Natural killer cell (primary cell): Measurements from ENCODE around the gene LSM2. TPM values are rescaled to one million over a fixed set of nuclear protein-coding genes. Genes with fewer than 3 reads are reported as not detected.

Source experiments
- ATAC-seq, 3 donors: fragments of 150-1000 bp in 2 of 3; fragments of 200-7000 bp in 1 of 3; cut with Tn5 transposase; 1 replicate in 1 of 3; 2 replicates in 2 of 3; pipeline ENCODE4 v1.10.0; 2021; ENCODE audit warnings: mild to moderate bottlenecking in 2 of 3, moderate library complexity in 2 of 3
- DNase-seq, 2 donors: peaks; one replicate each; pipeline versions ENCODE4 v3.0.0 to v3.0.0-alpha.2; 2013 to 2021; ENCODE audit warnings: mixed read lengths in 1 of 2
- H3K27ac ChIP-seq: one replicate; pipeline ENCODE4 v1.5.1; 2013; ENCODE audit warnings: mild to moderate bottlenecking, low read length
- H3K27me3 ChIP-seq: one replicate; pipeline ENCODE4 v1.6.1; 2013; ENCODE audit warnings: low read length; ENCODE audit not compliant: control insufficient read depth, insufficient read depth
- H3K36me3 ChIP-seq: one replicate; pipeline ENCODE4 v1.6.1; 2013; ENCODE audit warnings: low read length; ENCODE audit not compliant: control insufficient read depth, insufficient read depth
- H3K4me1 ChIP-seq: one replicate; pipeline ENCODE4 v1.6.1; 2013; ENCODE audit warnings: low read length; ENCODE audit not compliant: control insufficient read depth, insufficient read depth
- H3K4me3 ChIP-seq: one replicate; pipeline ENCODE4 v1.5.1; 2013; ENCODE audit warnings: low read length
- H3K9me3 ChIP-seq: one replicate; pipeline ENCODE4 v1.6.1; 2013; ENCODE audit warnings: low read length; ENCODE audit not compliant: control insufficient read depth, insufficient read depth
- H3K27ac Mint-ChIP-seq, 2 donors: one replicate each; pipeline ENCODE4 v1.8.0; 2022; ENCODE audit warnings: mild to moderate bottlenecking in 2 of 2, mixed read lengths in 2 of 2, moderate library complexity in 1 of 2
- H3K27me3 Mint-ChIP-seq, 2 donors: one replicate each; pipeline ENCODE4 v1.8.0; 2022; ENCODE audit warnings: low read depth in 2 of 2, mixed read lengths in 2 of 2
- H3K36me3 Mint-ChIP-seq: one replicate; pipeline ENCODE4 v1.8.0; 2022; ENCODE audit warnings: mixed read lengths
- H3K4me1 Mint-ChIP-seq, 2 donors: one replicate each; pipeline ENCODE4 v1.8.0; 2022; ENCODE audit warnings: mixed read lengths in 2 of 2
- H3K4me3 Mint-ChIP-seq: one replicate; pipeline ENCODE4 v1.8.0; 2022; ENCODE audit warnings: mild to moderate bottlenecking, moderate library complexity, mixed read lengths
- H3K9me3 Mint-ChIP-seq, 2 donors: one replicate each; pipeline ENCODE4 v1.8.0; 2022; ENCODE audit warnings: mixed read lengths in 2 of 2
- WGBS: methylation state at CpG from one replicate; pipeline ENCODE4 v1.1.7; 2013; ENCODE audit warnings: missing lambda C conversion rate; ENCODE audit not compliant: insufficient coverage; 5-methylcytosine and 5-hydroxymethylcytosine counted together
- intact Hi-C: fragments of 100-400 bp; cut with micrococcal nuclease; formaldehyde crosslinking; loops from one replicate; pipeline ENCODE4 v1.14.2; 2022
- total RNA-seq, 4 donors: library from RNA; stranded (reverse); fragments of 120-200 nt in 1 of 4; gene quantifications; one replicate each; pipeline versions ENCODE4 v1.2.3 to v1.2.4, GENCODE V29; 2013 to 2022
- TF ChIP-seq, protein P1 (sequence below): fragments of 200-600 bp; IDR thresholded peaks from one replicate; pipeline ENCODE4 v1.8.0; 2022; ENCODE audit warnings: antibody characterized with exemption

Gene LSM2
- total RNA-seq, 3 donors from 2014 or later (not counting 1 experiment from before 2014, with no cell fraction given), result 28.1 to 34.9 (median 29.2) TPM

DNA sequence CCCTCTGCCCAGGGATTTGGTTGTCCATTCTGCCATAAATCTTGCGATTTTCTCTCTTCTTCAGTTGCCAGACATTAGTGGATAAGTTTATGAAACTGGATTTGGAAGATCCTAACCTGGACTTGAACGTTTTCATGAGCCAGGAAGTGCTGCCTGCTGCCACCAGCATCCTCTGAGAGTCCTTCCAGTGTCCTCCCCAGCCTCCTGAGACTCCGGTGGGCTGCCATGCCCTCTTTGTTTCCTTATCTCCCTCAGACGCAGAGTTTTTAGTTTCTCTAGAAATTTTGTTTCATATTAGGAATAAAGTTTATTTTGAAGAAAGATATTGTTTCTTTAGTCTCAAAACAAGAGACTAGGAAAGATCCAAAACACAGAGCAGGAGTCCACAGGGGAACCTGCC is 44.4 kb downstream of the LSM2 start, which contains the start of gene SAPCD1:
Gene SAPCD1 (plus strand): TSS at position 301 of the 400 bp plus-strand sequence. CDS start 399 bp downstream, outside the sequence.
- H3K27ac Mint-ChIP-seq, result no peak within 1 kb of the TSS
- Histone ChIP-seq H3K4me1 (no peaks in the 10 kb centered on the region), H3K9me3 (no peaks in the 10 kb centered on the region), H3K27me3 (no peaks in the 10 kb centered on the region), H3K36me3 (peaks cover 3% of the 10 kb centered on the region), H3K27ac (no peak within 1 kb of the TSS), H3K4me3 (no peak within 1 kb of the TSS)
- DNase-seq (no peak), ATAC-seq (no peak)
- H3K4me1 Mint-ChIP-seq, result peaks cover 0 to 7% of the 10 kb centered on the region in 2 donors
- 84% methylated on average over 4 of the region's 4 CpGs for WGBS
- H3K9me3 Mint-ChIP-seq, result no peaks in the 10 kb centered on the region
- TF ChIP-seq, protein P1, sequence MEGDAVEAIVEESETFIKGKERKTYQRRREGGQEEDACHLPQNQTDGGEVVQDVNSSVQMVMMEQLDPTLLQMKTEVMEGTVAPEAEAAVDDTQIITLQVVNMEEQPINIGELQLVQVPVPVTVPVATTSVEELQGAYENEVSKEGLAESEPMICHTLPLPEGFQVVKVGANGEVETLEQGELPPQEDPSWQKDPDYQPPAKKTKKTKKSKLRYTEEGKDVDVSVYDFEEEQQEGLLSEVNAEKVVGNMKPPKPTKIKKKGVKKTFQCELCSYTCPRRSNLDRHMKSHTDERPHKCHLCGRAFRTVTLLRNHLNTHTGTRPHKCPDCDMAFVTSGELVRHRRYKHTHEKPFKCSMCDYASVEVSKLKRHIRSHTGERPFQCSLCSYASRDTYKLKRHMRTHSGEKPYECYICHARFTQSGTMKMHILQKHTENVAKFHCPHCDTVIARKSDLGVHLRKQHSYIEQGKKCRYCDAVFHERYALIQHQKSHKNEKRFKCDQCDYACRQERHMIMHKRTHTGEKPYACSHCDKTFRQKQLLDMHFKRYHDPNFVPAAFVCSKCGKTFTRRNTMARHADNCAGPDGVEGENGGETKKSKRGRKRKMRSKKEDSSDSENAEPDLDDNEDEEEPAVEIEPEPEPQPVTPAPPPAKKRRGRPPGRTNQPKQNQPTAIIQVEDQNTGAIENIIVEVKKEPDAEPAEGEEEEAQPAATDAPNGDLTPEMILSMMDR, result no peak
- no peaks in the 10 kb centered on the region for H3K36me3 Mint-ChIP-seq
- no peaks in the 10 kb centered on the region for H3K27me3 Mint-ChIP-seq
- no peak within 1 kb of the TSS for H3K4me3 Mint-ChIP-seq
- intact Hi-C loops, result no loop called here

DNA sequence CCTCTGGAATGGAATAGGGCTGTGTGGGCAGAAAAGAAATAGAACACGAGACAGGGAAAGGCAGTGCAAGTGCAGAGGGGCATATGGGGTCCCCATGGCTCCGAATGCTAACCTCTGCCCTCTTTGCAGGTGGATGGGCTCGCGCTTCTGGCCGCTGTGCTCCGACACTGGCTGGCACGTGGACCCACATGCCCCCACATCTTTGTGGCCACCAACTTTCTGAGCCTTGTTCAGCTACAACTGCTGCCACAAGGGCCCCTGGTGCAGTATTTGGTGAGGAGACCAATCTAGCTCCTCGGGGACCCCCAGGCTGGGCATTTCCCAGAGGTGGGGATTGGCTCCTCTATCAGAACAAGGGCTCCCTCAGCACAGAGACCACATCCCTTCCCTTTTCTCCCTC is 45.4 kb downstream of the LSM2 start:
- Histone ChIP-seq H3K27me3 (no peaks in the 10 kb centered on the region), H3K4me1 (no peaks in the 10 kb centered on the region), H3K27ac (no peak overlapping the region), H3K36me3 (peaks cover 3% of the 10 kb centered on the region), H3K4me3 (no peak overlapping the region), H3K9me3 (no peaks in the 10 kb centered on the region)
- no peak overlapping the region for H3K27ac Mint-ChIP-seq
- no peak for DNase-seq
- peaks cover 0 to 5% of the 10 kb centered on the region in 2 donors for H3K4me1 Mint-ChIP-seq
- H3K9me3 Mint-ChIP-seq, result no peaks in the 10 kb centered on the region
- intact Hi-C loops, result no loop called here
- WGBS, result 95% methylated on average over 8 of the region's 8 CpGs
- no peaks in the 10 kb centered on the region for H3K27me3 Mint-ChIP-seq
- no peak overlapping the region for H3K4me3 Mint-ChIP-seq
- TF ChIP-seq, protein P1, result no peak
- H3K36me3 Mint-ChIP-seq, result no peaks in the 10 kb centered on the region
- no peak for ATAC-seq

GRCh38 chr6:31760790-31761189 is 46.0 kb downstream of the LSM2 start:
- WGBS, result 96% methylated on average over 5 of the region's 5 CpGs
- Mint-ChIP-seq H3K9me3 (no peaks in the 10 kb centered on the region), H3K36me3 (no peaks in the 10 kb centered on the region), H3K27ac (no peak overlapping the region), H3K27me3 (no peaks in the 10 kb centered on the region), H3K4me3 (no peak overlapping the region), H3K4me1 (peaks cover 0 to 5% of the 10 kb centered on the region in 2 donors)
- no peak overlapping the region for H3K27ac ChIP-seq
- TF ChIP-seq, protein P1, result no peak
- peaks cover 3% of the 10 kb centered on the region for H3K36me3 ChIP-seq
- H3K27me3 ChIP-seq, result no peaks in the 10 kb centered on the region
- no peaks in the 10 kb centered on the region for H3K9me3 ChIP-seq
- intact Hi-C loops, result no loop called here
- H3K4me1 ChIP-seq, result no peaks in the 10 kb centered on the region
- no peak for ATAC-seq
- DNase-seq, result no peak
- no peak overlapping the region for H3K4me3 ChIP-seq

GRCh38 chr6:31758281-31758680 is 48.5 kb downstream of the LSM2 start:
- TF ChIP-seq, protein P1, result no peak
- peaks cover 3% of the 10 kb centered on the region for H3K36me3 ChIP-seq
- intact Hi-C loops, result no loop called here
- no peak for ATAC-seq
- no peak overlapping the region for H3K27ac ChIP-seq
- no peaks in the 10 kb centered on the region for H3K4me1 ChIP-seq
- no peak for DNase-seq
- no peak overlapping the region for H3K4me3 Mint-ChIP-seq
- no peaks in the 10 kb centered on the region for H3K27me3 ChIP-seq
- 100% methylated on average over 1 of the region's 2 CpGs for WGBS
- no peaks in the 10 kb centered on the region for H3K27me3 Mint-ChIP-seq
- no peaks in the 10 kb centered on the region for H3K36me3 Mint-ChIP-seq
- no peaks in the 10 kb centered on the region for H3K9me3 ChIP-seq
- H3K9me3 Mint-ChIP-seq, result no peaks in the 10 kb centered on the region
- peaks cover 0 to 1% of the 10 kb centered on the region in 2 donors for H3K4me1 Mint-ChIP-seq
- H3K4me3 ChIP-seq, result no peak overlapping the region
- no peak overlapping the region for H3K27ac Mint-ChIP-seq
